COLO668 (cell line): ENCODE results near the gene MYCN.

Experiments used
- DNase-seq: peaks from one replicate; lab custom pipeline; 2025; ENCODE audit not compliant: unreplicated experiment; lab: John Stamatoyannopoulos, UW

MYCN gene

DNA sequence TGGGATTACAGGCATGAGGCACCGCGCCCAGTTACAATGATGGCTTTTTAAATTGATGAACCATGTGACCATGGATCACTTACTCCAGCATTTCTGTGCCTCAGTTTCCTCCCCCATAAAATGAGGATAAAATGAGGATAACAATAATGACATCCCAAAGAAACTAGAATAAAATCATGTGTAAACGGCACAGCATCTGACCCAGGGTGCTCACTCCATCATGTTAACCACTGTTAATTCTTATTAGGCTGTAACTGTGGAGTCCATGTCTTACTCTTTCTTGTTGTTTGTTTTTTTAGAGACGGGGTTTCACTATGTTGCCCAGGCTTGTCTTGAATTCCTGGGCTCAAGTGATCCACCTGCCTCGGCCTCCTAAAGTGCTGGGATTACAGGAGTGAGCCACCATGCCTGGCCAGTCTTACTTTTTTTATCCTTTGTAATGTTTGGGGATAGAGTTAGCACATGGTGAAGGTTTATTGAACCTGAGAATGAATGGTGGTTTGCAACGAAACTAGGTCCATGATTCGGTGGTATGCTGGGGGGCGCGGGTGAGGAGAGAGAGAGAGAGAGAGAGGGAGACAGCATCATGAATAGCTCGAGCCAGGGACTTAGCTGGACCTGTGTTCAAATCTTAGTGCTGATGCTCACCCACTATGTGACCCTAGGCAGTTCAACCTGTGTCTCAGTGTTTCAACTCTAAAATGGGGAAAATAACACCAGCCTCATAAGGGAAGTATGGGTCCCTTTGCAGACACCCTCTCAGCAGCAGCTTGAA, 52.3 kb downstream of the MYCN start:
- no peak for DNase-seq

DNA sequence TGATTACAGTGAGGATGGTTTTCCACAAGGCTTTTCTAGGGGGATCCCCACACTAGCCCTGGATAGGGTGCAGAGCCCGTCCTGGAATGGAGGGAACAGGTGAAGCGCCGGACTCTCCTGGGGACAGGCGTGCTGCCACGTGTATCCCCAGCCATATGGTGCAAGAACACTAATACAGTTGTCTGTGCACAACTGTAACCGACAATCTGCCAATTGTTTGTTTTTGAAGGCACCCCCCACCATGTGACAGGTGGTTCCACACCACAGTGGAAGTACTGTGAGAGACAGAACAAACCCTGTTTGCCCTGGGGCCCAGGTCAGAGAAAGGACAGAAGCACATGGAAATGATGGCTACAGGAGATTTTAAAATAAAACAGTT, 52.9 kb downstream of the MYCN start:
- DNase-seq = peak; percentile 23

DNA sequence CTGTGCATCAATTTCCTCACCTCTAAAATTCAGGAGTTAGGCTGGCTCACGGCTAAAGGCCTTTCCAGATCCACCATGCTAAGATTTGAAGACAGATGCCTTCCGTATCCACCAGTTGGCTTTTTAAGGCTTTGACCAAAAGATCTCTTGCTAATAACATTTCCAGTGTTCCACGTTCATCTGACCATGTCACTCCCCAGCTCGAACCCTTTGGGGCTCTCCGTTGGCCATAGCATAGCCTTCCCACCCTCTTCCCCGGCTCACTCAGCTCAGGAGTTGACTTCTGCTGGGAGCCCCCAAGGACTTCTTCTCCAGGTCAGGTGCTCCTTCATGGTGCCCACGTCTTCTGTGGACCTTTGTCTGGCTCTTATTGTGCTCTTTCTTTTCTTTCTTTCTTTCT, 53.3 kb downstream of the MYCN start:
- DNase-seq = no peak

DNA sequence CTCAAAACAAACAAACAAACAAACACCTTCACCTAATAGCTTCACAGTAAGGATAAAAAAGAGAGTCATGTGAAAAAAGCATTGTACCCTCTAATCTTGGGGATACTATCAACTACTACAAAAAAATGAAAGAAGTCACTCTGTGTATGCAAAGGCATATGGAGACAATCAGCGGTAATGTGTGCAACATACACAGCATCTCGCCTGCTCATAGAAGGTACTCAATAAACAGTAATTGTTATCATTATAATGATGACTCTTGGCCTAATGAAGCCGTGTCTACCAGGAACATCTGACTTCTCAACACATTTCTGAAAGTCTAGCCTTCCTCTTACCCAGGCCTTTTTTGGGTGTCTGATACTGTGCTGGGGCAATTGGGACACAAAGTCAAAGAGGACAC, 55.3 kb downstream of the MYCN start:
- no peak for DNase-seq
